ENCODE data around the gene THOC7.

DNA sequence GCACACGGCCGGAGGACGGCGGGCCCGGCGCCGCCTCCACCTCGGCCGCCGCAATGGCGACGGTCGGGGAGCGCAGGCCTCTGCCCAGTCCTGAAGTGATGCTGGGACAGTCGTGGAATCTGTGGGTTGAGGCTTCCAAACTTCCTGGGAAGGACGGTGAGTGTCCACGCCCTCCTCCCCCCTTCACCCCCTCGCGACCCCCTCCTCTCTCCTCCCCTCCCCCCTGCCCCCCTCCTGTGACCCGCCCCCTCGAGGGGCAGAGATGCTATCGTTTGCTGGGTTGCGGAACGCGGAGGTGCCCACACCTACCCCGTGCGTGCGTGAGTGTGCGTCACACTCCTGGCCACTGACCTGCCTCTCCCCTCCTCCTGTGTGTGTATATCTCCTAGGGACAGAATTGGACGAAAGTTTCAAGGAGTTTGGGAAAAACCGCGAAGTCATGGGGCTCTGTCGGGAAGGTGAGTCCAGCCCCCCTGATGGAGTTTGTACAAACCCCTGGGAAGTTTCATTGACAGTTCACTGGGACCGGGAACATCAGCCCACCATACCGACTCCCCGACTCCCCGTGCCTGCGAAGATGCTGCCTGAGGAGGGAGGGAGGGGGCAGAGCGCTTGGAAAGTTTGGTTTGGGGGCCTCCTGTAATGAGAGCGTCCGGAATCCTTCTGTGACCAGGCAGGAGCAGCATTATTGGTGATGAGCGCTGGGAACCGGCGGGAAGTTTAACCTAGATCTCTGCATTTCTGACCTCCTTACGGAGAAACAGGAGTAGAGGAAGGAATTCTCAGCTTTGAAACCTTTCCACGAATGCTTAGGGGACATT lies 49.4 kb upstream of the THOC7 start:
- TF ChIP-seq, protein P1, sequence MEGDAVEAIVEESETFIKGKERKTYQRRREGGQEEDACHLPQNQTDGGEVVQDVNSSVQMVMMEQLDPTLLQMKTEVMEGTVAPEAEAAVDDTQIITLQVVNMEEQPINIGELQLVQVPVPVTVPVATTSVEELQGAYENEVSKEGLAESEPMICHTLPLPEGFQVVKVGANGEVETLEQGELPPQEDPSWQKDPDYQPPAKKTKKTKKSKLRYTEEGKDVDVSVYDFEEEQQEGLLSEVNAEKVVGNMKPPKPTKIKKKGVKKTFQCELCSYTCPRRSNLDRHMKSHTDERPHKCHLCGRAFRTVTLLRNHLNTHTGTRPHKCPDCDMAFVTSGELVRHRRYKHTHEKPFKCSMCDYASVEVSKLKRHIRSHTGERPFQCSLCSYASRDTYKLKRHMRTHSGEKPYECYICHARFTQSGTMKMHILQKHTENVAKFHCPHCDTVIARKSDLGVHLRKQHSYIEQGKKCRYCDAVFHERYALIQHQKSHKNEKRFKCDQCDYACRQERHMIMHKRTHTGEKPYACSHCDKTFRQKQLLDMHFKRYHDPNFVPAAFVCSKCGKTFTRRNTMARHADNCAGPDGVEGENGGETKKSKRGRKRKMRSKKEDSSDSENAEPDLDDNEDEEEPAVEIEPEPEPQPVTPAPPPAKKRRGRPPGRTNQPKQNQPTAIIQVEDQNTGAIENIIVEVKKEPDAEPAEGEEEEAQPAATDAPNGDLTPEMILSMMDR (IDR thresholded peaks at IDR 0.05; ENCODE audit: extremely low read depth in 1 of 2, insufficient read depth in 1 of 2, low read depth in 1 of 2, low read length in 2 of 2) = no peak
- TF ChIP-seq EZH2 (IDR thresholded peaks at IDR 0.05; ENCODE audit: borderline replicate concordance, low read depth, low read length, severe bottlenecking) = no peak
- TF ChIP-seq POLR2AphosphoS5 (IDR thresholded peaks at IDR 0.05; ENCODE audit: insufficient read depth, low read depth, low read length) = no peak
- TF ChIP-seq POLR2A (IDR thresholded peaks at IDR 0.05; ENCODE audit: low read depth, low read length) = no peak
- no peak for TF ChIP-seq FOS (IDR thresholded peaks at IDR 0.05; ENCODE audit: borderline replicate concordance, insufficient read depth, low read length)
- no peak for TF ChIP-seq JUN (IDR thresholded peaks at IDR 0.05; ENCODE audit: borderline replicate concordance, insufficient read depth, insufficient read length, low read depth)
- TF ChIP-seq, protein P2, sequence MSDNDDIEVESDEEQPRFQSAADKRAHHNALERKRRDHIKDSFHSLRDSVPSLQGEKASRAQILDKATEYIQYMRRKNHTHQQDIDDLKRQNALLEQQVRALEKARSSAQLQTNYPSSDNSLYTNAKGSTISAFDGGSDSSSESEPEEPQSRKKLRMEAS (IDR thresholded peaks at IDR 0.05; ENCODE audit: insufficient read depth, insufficient read length) = no peak
